Measurements from ENCODE around the gene LRRC8D. TPM values are rescaled to one million over a fixed set of nuclear protein-coding genes. Genes with fewer than 3 reads are reported as not detected.

The LRRC8D gene
- total RNA-seq: 55.3 and 56.7 TPM in 2 replicates

DNA sequence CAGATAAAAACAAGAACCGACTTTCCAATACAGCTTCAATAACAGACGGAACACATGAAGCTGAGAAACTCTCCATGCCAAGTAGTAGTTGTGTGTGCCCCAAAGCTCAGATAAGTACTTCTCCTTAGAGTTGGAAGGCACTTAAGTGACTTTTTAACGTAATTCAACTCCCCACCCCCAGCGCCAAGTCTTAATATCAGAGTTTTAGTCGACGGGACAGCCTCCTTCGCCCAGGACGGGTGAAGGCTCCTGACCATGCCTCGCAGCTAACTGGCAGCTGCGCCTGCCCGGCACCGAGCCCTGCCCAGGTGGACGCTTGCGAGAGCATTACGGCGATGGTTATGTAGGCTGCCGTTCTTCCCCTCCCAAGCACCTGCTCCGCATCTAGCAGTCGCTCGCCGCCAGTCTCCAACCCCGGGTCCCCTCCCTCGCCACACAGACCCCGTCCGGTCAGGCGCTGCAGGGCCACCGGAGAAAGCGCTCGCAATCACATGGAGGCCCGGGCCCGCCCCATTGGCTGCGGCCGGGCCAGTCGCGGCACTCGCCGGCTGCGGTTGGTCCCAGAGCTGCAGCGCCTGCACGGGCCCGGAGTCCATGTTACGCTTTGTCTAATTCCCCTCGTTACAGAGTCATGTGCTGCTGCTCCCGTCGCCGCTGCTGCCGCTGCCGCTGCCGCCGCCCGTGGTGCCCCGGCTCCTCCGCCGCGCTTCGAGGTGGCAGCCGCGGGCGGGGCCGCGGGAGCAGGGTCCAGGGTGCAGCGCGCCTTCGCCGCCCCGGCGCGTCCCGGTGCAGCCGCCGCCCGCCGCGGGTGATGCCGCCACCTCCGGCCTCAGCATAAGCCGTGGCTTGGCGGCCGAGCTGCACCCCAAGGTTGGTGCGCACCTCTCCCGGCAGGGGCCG, at the start of gene LRRC8D:
Gene LRRC8D, plus strand, starts transcription at position 611 of the 900 bp plus-strand sequence. CDS start 112,037 bp downstream, outside the sequence.

Other genes with a start within 250 kb of the LRRC8D start
- gene LRRC8C, start 187.9 kb upstream of the LRRC8D start, total RNA-seq: 4.8 and 14.6 TPM in 2 replicates
- 3.4 and 11.2 TPM in 2 replicates for gene ZNF326, start 174.1 kb downstream of the LRRC8D start, total RNA-seq